HK-2 (cell line): ENCODE results near the gene OR4A5.
"Not testable (repeated sequence)": the region's sequence is repeated elsewhere in the genome, so short reads cannot be mapped to it uniquely, and the experiment has no call there.

ENCODE experiments used
- DNase-seq: peaks from one replicate; pipeline ENCODE4 v3.0.0-alpha.2; 2018; ENCODE audit not compliant: unreplicated experiment

Gene OR4A5, protein sequence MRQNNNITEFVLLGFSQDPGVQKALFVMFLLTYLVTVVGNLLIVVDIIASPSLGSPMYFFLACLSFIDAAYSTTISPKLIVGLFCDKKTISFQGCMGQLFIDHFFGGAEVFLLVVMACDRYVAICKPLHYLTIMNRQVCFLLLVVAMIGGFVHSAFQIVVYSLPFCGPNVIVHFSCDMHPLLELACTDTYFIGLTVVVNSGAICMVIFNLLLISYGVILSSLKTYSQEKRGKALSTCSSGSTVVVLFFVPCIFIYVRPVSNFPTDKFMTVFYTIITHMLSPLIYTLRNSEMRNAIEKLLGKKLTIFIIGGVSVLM

DNA sequence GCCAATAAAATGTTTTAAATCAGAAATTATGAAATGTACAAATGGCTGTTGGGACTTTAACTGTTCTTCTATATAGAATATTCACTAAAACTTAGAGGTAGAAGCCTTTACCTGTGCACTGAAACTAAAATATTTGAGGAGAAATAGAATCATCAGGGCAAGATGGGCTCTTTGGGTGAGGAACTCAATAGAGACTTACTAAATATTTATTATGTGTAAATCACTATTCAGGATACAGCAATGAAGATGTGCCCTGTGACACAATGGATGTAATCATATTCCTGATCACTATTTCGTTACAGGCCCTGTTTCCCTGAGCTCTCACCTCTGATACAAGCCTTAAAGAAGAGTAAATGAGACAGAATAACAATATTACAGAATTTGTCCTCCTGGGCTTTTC lies at the start of gene OR4A5:
OR4A5 (plus strand) TSS at position 301 of the 400 bp plus-strand sequence; CDS start at position 354, 53 bp downstream.
- not testable (repeated sequence) for DNase-seq

DNA sequence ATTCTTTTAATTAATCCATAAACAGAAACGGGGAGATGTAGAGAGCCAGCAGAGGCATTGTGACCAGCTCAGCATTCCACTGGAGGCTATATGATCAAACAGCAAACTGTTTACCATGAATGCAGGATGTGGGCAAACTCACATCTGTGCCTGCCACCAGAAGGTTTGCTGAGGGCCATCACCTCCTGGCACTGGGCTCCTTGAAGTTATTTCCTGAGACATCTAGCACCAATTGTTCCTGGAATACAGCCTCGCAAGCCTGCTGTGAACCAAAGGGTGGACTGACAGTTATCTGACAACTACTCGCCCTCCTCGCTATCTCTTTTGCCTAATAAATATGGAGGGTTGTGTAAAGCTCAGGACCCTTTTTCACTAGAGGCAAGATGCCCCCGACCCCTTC lies 13.5 kb downstream of the OR4A5 start:
- DNase-seq: not testable (repeated sequence)
